Measurements from ENCODE around the gene C1QA.

Gene C1QA

GRCh38 chr1:22683547-22683946, 47.1 kb downstream of the C1QA start:
- Histone ChIP-seq H3K27ac (replicated peaks) (no peak overlapping the region), H3K27me3 (ENCODE audit: insufficient read depth, poor library complexity, severe bottlenecking) (no peaks in the 10 kb centered on the region), H3K4me3 (replicated peaks; ENCODE audit: insufficient read depth, low read length) (no peak overlapping the region)
- DNase-seq (ENCODE audit: low read depth in 1 of 2, low spot score in 1 of 2) = no peak
- TF ChIP-seq REST (IDR thresholded peaks at IDR 0.05; ENCODE audit: insufficient replicate concordance, low read depth) (no peak), CTCF (IDR thresholded peaks at IDR 0.05; ENCODE audit: insufficient read depth, low read length) (no peak), SPI1 (IDR thresholded peaks at IDR 0.05; ENCODE audit: borderline replicate concordance, low read depth) (no peak), POLR2AphosphoS5 (IDR thresholded peaks at IDR 0.05; ENCODE audit: low read depth) (no peak), GABPA (IDR thresholded peaks at IDR 0.05; ENCODE audit: low read depth) (no peak)

GRCh38 chr1:22685591-22686059, 49.2 kb downstream of the C1QA start:
- TF ChIP-seq CTCF (IDR thresholded peaks at IDR 0.05; ENCODE audit: insufficient read depth, low read length) (no peak), SPI1 (IDR thresholded peaks at IDR 0.05; ENCODE audit: borderline replicate concordance, low read depth) (no peak), GABPA (IDR thresholded peaks at IDR 0.05; ENCODE audit: low read depth) (no peak)
- H3K27me3 ChIP-seq (ENCODE audit: insufficient read depth, poor library complexity, severe bottlenecking) = no peaks in the 10 kb centered on the region
- H3K4me3 ChIP-seq (replicated peaks; ENCODE audit: insufficient read depth, low read length) = no peak overlapping the region
- no peak overlapping the region for H3K27ac ChIP-seq (replicated peaks)
- DNase-seq (ENCODE audit: low read depth in 1 of 2, low spot score in 1 of 2) = no peak

- Histone ChIP-seq H3K27me3 (ENCODE audit: insufficient read depth, poor library complexity, severe bottlenecking) (peaks cover 2% of the 10 kb centered on the region), H3K4me3 (replicated peaks; ENCODE audit: insufficient read depth, low read length) (no peak overlapping the region), H3K27ac (replicated peaks) (no peak overlapping the region)
- no peak for TF ChIP-seq CTCF (IDR thresholded peaks at IDR 0.05; ENCODE audit: insufficient read depth, low read length)
- TF ChIP-seq POLR2AphosphoS5 (IDR thresholded peaks at IDR 0.05; ENCODE audit: low read depth) = no peak
- TF ChIP-seq GABPA (IDR thresholded peaks at IDR 0.05; ENCODE audit: low read depth) = no peak
- no peak for TF ChIP-seq SPI1 (IDR thresholded peaks at IDR 0.05; ENCODE audit: borderline replicate concordance, low read depth)
- no peak for TF ChIP-seq REST (IDR thresholded peaks at IDR 0.05; ENCODE audit: insufficient replicate concordance, low read depth)
- no peak for DNase-seq (ENCODE audit: low read depth in 1 of 2, low spot score in 1 of 2)
These were observed 50.8 kb downstream of the C1QA start for GRCh38 chr1:22687191-22687590.

GRCh38 chr1:22688466-22688865, 52.0 kb downstream of the C1QA start:
- DNase-seq (ENCODE audit: low read depth in 1 of 2, low spot score in 1 of 2) = no peak
- no peak for TF ChIP-seq GABPA (IDR thresholded peaks at IDR 0.05; ENCODE audit: low read depth)
- no peak for TF ChIP-seq POLR2AphosphoS5 (IDR thresholded peaks at IDR 0.05; ENCODE audit: low read depth)
- TF ChIP-seq SPI1 (IDR thresholded peaks at IDR 0.05; ENCODE audit: borderline replicate concordance, low read depth) = no peak
- TF ChIP-seq REST (IDR thresholded peaks at IDR 0.05; ENCODE audit: insufficient replicate concordance, low read depth) = no peak
- TF ChIP-seq CTCF (IDR thresholded peaks at IDR 0.05; ENCODE audit: insufficient read depth, low read length) = no peak
- Histone ChIP-seq H3K27ac (replicated peaks) (no peak overlapping the region), H3K27me3 (ENCODE audit: insufficient read depth, poor library complexity, severe bottlenecking) (peaks cover 2% of the 10 kb centered on the region), H3K4me3 (replicated peaks; ENCODE audit: insufficient read depth, low read length) (no peak overlapping the region)
